HG02884 (cell line): ENCODE results near the gene PDGFA.

Source experiments
- ATAC-seq: cut with Tn5 transposase; IDR thresholded peaks from one replicate; pipeline ENCODE4 v1.9.1; 2021; ENCODE audit warnings: mild to moderate bottlenecking, moderate library complexity; ENCODE audit not compliant: unreplicated experiment

The PDGFA gene

DNA sequence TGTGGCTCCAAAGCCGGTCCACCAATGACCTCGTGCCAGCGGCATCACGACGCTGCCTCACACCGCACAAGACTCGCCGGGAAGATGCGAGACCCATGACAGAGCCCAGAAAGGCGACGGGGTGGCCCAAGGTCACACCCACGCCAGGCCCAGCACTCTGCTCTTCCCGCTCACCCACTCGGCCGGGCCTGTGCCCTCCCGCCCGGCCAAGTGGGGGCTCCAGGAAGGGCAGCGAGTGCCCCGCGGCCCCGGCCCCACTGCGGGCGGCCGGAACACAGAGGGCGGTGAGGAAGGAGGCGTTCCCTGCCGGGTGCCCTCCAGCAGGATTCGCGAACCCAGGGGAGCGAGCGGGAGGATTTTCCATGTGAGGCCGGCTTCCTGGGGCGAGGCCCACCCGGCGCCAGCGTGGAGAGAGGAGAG lies 56.3 kb downstream of the PDGFA start:
- ATAC-seq = no peak

GRCh38 chr7:462173-463103 lies 57.2 kb downstream of the PDGFA start:
- no peak for ATAC-seq

- no peak for ATAC-seq
Measured at GRCh38 chr7:461453-462172, 58.0 kb downstream of the PDGFA start.

GRCh38 chr7:461117-461452 lies 58.6 kb downstream of the PDGFA start:
- no peak for ATAC-seq

DNA sequence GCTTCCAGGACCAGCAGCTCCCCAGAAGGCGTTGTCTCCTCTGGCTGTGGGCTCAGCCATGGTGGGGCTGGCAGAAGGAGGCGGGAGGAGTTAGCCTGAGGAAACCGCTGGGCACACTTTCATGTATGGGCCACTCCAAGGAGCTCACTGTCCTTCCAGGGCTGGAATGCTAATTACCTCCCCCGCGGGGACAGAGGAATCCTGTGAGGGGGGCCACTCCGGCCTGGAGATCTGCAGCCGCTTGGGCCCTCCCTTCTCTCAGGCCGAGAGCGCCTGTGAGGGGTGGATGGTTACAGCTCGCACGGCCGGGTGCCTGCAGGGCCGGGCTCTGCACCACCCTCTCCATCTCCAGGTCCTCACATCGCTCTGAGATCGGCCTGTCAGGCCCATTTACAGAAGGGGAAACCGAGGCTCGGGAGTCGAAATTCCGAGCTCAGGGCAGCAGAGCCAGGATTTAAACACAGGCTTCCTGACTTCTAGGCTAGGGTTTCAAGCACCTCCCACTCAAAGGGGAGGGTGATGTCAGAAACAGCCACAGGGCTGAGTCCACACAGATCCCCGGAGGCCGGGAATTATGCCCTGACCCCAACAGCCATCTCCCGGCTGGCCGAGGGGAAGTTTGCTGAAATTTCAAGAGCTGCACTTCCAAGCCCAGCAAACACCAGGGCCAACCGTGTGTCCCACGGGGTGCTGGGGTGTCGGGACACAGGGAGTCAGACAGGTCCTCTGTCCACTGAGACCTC lies 59.1 kb downstream of the PDGFA start:
- ATAC-seq = no peak

- no peak for ATAC-seq
Measured at GRCh38 chr7:459584-460373, 59.9 kb downstream of the PDGFA start.

DNA sequence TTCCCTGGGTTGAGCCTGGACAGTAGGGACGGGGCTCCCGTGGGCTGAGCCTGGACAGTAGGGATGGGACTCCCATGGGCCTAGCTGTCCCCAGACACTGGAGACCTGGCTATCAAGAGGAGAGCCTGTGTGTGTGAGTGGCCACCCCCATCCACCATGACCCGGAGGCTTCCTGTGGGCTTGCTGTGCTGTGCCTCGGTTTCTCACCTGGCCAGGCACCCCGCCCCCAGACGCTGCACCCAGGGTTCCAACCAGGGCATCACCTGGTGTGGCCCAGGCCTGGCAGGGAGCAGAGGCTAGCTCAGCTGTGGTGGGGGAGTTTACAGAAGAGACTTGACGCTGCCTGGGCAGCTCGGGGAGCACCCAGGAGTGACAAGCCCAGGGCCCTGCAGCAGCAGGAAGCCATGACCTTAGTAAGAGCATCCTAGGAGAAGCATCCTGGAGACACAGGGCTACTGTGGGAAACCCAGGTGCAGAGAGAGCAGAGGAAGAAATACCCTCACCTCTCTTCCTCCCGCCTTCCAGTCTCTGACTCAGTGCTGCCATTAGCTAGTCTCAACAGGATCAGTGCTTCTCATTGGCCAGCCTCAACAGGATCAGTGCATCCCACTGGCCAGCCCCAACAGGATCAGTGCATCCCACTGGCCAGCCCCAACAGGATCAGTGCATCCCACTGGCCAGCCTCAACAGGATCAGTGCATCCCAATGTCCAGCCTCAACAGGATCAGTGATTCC lies 61.0 kb downstream of the PDGFA start:
- no peak for ATAC-seq

DNA sequence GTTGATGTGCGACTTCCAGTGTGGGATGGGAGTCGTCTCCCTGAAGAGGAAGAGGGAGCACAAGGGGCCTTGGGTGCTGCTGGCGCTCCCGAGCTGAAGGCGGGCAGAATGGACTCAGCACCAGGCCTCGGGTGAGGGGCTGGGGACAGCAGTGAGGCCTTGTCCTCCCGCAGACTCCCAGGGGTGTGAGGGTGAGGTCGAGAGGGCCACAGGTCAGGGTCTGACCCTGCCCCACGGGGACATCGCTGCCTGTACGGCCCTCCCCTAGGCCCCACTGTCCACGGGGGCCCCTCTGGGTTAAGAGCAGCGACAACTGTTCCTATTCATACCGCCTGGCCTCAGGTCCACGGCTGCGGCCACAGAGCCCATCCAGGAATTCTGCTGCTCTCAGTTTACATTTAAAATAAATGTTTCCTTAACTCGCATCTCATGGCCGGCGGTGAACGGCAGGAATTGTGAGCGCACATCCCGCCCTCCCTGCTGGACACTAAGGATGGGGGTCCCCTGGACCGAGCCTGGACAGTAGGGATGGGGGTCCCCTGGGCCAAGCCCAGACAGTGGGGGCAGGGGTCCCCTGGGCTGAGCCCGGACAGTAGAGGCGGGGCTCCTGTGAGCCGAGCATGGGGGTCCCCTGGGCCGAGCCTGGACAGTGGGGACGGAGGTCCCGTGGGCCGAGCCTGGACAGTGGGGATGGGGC lies 61.7 kb downstream of the PDGFA start:
- ATAC-seq = no peak

GRCh38 chr7:455110-455928 lies 64.3 kb downstream of the PDGFA start:
- ATAC-seq = no peak

- no peak for ATAC-seq
Measured at GRCh38 chr7:454356-455109, 65.1 kb downstream of the PDGFA start.

DNA sequence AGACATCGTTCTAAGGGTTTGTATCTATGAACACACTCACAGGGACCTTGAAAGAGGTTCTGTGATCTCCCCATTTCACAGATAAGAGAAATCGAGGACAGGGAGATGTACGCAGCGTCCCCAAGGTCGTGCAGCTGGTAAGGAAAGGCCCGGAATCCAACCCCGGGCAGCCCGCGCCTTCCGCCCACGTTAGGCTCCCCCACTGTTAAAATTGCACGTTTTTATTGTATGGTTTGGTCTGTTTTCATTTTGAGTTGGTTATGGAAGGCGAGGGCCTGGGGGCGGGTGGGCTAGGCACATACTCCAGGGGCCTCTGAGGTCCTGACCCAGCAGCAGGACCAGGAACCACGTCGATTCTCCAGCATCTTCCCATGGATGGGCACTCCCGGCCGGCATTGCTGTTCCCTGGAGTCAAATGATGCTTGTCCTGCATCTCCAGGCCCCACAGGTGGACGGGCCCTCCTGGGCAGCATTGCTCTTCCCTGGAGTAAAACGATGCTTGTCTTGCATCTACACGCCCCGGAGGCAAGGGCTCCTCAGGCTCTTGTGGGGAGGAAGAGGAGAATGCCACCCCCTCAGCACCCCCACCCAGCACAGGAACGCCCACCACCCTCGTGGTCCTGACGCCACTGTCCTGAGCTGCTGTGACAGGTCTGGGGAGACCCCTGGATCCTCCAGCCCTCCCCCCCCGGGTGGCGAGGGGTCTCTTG lies 65.9 kb downstream of the PDGFA start:
- ATAC-seq = no peak

DNA sequence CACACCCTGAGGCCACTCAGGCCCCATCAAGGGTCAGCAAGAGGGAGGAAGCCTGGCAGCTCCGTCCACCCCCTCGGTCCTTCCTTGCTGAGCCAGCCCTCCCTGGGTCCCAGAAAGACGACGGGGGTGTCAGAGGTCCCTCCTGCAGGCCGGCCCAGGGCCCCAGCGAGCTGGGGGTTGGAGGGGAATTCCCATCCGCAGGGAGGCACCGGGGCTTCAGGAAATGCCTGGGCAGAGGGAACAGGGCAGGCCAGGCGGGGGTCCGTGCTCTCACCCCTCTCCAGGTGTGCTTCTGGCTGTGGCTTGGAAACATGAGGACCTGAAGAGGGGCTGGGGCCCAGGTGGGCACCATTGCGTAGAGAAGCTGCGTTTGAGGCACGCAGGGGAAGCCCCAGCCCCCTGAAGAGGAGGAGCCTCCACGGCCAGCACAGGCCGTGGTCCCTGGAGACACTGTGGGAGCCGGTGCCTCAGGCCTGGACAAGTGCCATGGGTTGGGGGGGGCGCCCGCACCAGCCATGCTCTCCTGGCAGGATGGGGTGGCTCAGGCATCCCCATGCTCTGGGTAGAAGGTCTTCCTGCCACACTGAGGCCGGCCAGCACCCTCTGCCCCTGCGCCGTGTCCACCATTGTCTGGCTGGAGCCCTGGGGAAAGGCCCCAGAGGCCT lies 66.7 kb downstream of the PDGFA start:
- no peak for ATAC-seq

- no peak for ATAC-seq
Measured at GRCh38 chr7:452226-452751, 67.4 kb downstream of the PDGFA start.

DNA sequence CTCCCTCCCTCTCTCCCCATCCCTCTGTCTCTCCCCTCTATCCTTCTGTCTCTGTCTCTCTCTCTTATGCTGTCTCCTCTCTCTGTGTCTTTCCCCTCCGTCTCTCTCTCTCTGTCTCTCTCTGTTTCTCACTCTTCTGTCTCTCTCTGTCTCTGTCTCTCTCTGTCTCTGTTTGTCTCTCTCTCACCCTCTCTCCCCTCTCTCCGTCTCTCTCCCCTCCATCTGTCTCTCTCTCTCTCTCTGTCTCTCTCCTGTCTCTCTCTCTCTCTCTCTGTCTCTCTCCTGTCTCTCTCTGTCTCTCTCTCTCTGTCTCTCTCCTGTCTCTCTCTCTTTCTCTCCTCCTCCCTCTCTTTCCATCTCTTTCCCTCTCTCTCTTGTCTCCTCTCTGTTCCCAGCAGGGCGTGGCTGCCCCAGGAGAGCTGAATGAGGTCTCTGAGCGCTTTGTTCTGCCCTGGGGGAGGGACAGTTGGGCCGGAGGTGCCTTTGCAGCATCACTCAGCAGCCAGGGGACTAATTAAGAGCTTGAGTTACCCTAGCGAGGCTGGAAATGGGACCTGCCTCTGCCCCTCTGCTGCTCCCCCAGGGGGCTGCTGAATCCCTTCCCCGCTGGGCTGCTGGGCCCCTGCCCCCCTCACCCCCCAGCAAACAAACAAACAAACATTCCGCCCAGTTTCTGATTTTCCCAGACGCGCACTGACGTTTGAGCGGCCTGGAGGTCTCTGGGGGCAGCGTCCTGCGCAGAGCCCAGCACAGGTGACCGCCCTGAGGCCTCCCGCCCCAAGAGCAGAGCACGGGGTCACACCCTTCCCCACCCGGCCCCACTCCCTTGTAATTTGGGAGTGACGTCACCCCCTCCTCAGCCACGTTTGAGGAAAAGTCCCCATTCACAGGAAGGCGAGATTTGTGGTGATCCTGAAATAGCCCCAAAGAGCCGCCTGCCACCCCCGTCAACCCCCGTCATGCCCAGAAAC lies 68.1 kb downstream of the PDGFA start:
- no peak for ATAC-seq

DNA sequence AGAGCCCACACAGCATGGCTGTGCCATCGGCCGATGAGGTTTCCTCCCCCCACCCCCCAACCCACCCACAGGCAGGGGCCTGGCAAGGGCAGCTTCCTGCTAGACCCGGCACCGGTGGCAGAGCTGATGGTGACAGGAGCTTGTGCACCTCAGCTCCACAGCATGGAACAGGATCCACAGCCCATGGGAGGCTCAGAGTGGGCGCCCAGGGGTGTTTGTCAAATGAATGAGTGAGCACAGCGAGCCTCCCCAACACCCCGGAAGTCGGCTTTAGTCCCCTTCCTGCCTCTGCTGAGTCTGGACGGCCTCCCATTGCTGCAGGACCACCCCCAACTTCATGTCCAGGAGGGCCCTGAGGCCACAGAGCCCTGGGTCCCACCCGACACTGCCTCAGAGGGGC lies 68.9 kb downstream of the PDGFA start:
- no peak for ATAC-seq
